Measurements from ENCODE around the gene EPB41L5.

GRCh38 chr2:120052597-120052996, 39.7 kb downstream of the EPB41L5 start:
- no peak for TF ChIP-seq RAD51 (IDR thresholded peaks at IDR 0.05; ENCODE audit: borderline replicate concordance, low read depth)
- no peak for TF ChIP-seq NCOR1 (IDR thresholded peaks at IDR 0.05)
- TF ChIP-seq ELK1 (CRISPR knock-in tag; IDR thresholded peaks at IDR 0.05), result no peak
- no peak for TF ChIP-seq CTCF (IDR thresholded peaks at IDR 0.05 in 2 of 3, conservative IDR thresholded peaks at IDR 0.05 in 1 of 3; ENCODE audit: insufficient read depth in 2 of 3, low read depth in 1 of 3, low read length in 3 of 3)
- no peak for TF ChIP-seq ZBTB5 (IDR thresholded peaks at IDR 0.05)
- no peak for TF ChIP-seq HDGF (IDR thresholded peaks at IDR 0.05)
- no peak for TF ChIP-seq RAD21 (CRISPR knock-in tag; conservative IDR thresholded peaks at IDR 0.05 in 1 of 2, IDR thresholded peaks at IDR 0.05 in 1 of 2)
- no peak for TF ChIP-seq DLX4 (CRISPR knock-in tag; IDR thresholded peaks at IDR 0.05)
- TF ChIP-seq ZNF830 (CRISPR knock-in tag; IDR thresholded peaks at IDR 0.05), result no peak
- TF ChIP-seq POLR2AphosphoS5 (IDR thresholded peaks at IDR 0.05; ENCODE audit: control insufficient read depth, insufficient read depth, low read depth, low read length), result no peak
- no peak for TF ChIP-seq ZNF224 (CRISPR knock-in tag; IDR thresholded peaks at IDR 0.05)
- TF ChIP-seq SFPQ (IDR thresholded peaks at IDR 0.05; ENCODE audit: low read depth, low read length), result no peak
- no peak for TF ChIP-seq TRIM25 (IDR thresholded peaks at IDR 0.05; ENCODE audit: borderline replicate concordance)
